NCI-H1694 treated with DMSO at 0.1 percent for 48 hours (cell line): Measurements from ENCODE around the gene SLC37A1.
A peak's percentile ranks its signal among the peaks of the same experiment; 100 is the strongest.

Experiments
- DNase-seq: peaks from one replicate; lab custom pipeline; 2025; lab: John Stamatoyannopoulos, UW

SLC37A1 gene

GRCh38 chr21:42545317-42545716, 31.7 kb downstream of the SLC37A1 start:
- no peak for DNase-seq

DNA sequence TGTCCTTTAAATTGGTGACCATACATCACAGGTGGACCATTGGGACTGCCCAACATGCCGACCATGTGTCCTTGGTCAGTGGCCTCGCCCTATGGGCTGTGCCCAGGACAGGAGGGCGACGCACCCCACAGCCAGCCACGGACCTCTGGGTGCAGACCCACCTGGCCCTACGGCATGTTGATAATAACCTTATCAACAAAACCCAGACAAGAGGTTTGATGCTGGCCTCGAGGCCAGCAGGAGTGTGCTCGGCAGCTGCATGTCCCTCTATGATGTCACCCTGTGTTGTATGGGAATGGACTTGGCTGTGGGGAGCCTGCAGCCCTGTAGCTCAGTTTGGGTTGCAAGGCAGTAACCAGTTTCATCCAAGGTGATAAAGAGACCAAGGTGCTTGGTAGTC, 32.1 kb downstream of the SLC37A1 start:
- no peak for DNase-seq

- DNase-seq, result no peak
Observed at GRCh38 chr21:42546433-42546832, 32.8 kb downstream of the SLC37A1 start.

GRCh38 chr21:42547001-42547905, 33.6 kb downstream of the SLC37A1 start:
- no peak for DNase-seq

GRCh38 chr21:42547906-42548365, 34.3 kb downstream of the SLC37A1 start:
- DNase-seq, result no peak

- no peak for DNase-seq
Observed at GRCh38 chr21:42548687-42549406, 35.2 kb downstream of the SLC37A1 start.

GRCh38 chr21:42550817-42551216, 37.2 kb downstream of the SLC37A1 start:
- no peak for DNase-seq

- DNase-seq, result no peak
Observed at GRCh38 chr21:42552407-42553336, 39.0 kb downstream of the SLC37A1 start.

DNA sequence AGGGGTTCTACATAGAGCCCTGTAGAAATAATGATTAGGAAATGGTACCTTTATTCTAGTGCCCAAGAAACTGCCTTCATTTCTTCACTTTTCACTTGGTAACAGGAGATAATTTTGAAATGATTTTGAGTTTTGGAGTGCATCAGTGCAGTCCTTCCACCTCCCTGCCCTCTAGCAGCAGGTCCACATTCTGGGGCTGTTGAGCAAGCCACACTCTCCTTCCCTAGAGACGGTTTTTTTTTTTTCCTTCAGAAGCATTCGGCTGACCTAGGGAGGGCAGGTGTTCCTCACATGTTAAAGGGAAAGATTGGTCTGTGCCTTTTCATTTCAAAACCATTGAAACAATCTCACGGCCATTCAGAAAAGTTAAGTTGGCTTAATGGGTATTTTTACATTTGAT, 39.8 kb downstream of the SLC37A1 start:
- no peak for DNase-seq

- DNase-seq, result no peak
Observed at GRCh38 chr21:42554251-42554961, 40.8 kb downstream of the SLC37A1 start.

GRCh38 chr21:42555756-42556438, 42.2 kb downstream of the SLC37A1 start:
- DNase-seq, result no peak

GRCh38 chr21:42556476-42556875, 42.8 kb downstream of the SLC37A1 start:
- no peak for DNase-seq

DNA sequence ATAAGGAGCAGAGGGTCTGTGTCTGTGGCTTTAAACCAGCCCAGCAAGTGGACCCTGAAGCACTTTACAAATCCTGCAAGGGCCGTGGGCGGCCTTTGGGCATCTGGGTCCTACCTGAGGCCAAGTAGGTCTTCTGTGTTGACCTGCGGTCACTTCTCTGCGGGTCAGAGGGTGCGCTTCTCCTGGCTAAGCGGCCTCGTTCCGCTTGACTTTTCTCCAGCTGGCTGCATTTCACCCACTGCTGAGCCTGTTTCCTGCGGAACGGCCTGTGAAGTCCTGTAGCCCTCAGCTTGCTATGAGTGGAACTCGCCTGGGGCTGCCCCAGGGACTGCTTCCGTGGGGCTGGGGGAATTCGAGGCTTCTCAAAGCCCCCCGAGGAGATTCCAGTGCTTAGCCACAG, 43.3 kb downstream of the SLC37A1 start:
- no peak for DNase-seq

DNA sequence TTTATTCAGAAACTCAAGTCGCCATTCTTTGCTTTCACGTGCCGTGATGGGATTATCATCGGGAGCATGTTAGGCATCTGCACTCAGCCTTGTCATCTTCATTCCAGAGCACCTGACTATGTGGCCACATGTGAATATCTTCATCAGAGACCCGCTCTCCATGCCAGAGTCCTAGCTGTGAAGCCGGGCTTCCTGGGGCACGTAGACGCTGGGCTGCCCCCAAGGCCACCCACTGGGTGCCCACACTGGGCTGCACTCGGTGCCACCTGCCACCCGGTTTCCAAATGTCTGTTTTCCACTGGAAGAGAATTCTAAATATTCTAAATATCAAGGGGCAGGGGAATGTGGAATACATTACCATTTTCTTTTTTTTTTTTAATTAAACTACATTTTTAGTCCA, 43.8 kb downstream of the SLC37A1 start:
- DNase-seq, result no peak

- DNase-seq, result no peak
Observed at GRCh38 chr21:42558368-42558767, 44.7 kb downstream of the SLC37A1 start.

DNA sequence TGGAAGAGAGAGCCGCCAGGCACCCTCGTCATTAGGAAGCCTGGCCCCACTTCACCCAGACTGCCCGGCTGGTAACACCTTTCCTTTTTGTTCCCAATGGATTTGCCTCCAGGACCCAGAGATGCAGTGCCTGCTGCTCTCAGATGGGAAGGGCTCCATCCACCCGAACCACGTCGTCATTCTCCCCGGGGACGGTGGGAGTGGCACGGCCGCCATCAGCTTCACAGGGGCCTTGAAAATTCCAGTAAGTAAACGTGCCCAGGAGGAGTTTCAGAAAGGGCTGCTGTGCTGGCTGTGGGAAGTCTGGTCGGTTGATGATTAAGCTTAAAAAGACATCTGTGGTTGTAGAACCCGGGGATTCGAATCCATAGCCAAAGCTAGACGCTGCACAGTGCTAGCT, 45.2 kb downstream of the SLC37A1 start:
- DNase-seq, result no peak

- DNase-seq, result no peak
Observed at GRCh38 chr21:42559326-42559725, 45.7 kb downstream of the SLC37A1 start.

DNA sequence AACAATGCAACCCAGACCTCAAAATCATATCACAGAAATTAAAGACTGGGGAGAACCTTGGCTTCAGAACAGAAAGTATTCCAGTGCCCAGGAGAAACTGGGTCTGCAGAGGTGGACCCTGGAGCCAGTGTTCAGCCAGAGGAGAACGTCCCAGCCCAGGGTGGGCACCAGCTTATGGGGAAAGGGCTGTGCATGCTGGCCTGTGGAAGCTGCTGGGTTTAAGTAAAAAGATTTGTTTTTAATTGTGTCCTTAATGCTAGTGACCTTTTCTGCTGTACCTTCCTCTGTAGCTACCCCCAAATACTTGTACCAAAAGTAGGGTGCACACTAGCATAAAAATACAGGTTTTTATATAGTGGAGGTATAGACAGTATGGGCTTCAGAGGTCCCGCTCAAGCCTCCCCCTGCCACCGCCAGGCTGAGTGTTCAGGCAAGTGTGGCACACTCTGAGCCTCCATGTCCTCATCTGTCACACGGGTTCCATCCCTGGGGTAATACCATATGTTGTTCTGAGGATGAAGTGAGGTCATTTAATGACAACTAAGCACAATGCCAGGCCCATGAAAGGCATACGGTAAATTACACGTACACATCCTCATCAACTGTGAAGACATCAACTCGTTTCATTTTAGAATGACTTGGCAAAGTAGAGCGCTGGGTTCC, 47.0 kb downstream of the SLC37A1 start:
- peak; percentile 88 for DNase-seq

DNA sequence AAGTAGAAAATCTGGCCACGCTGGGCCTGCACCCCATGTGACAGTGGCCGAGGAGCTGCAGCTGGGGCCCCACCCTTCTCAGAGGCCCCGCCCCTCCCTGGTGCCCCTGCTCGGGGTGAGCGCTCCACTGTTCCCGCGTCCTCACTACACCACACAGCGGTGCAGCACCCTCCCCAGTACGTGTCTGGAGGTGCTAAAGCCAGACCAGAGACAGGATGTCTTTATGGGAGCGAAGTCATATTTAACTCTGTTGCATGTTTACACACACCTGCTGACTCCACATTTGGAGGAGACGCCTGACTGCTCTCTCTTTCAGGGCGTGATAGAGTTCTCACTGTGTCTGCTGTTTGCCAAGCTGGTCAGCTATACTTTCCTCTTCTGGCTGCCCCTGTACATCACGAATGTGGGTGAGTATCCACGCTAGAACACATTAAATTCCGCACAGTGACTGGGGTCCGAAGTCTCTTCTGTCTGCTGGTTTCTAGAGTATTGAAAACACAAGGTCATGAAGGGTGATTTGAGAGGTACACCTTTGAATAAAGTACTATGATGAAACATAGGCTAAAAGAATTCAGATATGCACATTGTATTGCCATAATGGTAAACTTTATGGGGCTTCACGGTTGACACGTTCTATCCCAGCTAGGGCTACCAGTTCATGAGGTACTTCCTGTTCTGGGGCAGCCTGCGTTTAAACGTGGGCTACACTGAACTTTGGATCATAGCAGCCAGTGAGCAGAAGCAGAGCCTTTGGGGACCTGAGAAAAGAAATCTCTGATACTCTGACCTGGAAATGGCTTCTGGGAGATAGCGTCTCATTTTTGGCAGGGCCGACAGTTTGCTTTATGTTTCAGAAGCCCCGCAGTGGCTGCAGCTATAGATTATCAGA, 48.4 kb downstream of the SLC37A1 start:
- DNase-seq, result peak; percentile 33
